NCI-H748 (cell line): ENCODE data around the gene CDK5.

ENCODE experiments used
- DNase-seq: peaks from one replicate; lab custom pipeline; 2025; ENCODE audit not compliant: unreplicated experiment; lab: John Stamatoyannopoulos, UW

CDK5 gene

GRCh38 chr7:151074817-151075661 lies 17.3 kb upstream of the CDK5 start:
- DNase-seq = no peak

GRCh38 chr7:151073990-151074389 lies 16.3 kb upstream of the CDK5 start:
- no peak for DNase-seq

- DNase-seq = no peak
Observed at GRCh38 chr7:151071032-151071866, 13.6 kb upstream of the CDK5 start.

- no peak for DNase-seq
Observed at GRCh38 chr7:151070574-151070960, 12.9 kb upstream of the CDK5 start.

DNA sequence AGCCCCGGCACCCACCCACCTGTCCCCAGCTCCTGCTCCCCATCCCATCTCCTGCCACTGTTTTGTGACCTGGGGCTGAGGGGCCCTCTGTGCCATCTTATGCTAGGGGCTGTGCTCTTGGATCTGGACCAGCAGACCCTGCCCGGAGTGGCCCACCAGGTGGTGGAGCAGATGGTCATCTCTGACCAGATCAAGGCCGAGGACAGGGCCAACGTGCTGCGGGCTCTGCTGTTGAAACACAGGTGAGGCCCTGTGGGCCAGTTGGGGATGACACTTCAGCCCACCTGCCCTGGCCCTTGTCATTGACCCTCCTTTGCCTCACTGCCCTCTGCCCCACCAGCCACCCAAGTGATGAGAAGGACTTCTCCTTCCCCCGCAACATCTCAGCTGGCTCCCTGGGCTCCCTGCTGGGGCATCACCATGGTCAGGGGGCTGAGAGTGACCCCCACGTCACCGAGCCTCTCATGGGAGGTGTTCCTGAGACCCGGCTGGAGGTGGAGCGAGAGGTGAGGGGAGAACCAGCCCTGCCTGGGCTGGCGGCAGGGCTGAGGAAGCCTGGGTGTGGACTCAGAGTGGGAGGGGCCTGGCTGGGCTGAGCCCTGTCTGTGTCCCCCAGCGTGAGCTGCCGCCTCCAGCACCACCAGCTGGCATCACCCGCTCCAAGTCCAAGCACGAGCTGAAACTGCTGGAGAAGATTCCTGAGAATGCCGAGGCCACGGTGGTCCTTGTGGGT lies 12.3 kb upstream of the CDK5 start:
- DNase-seq = no peak

- DNase-seq = no peak
Observed at GRCh38 chr7:151068069-151068773, 10.5 kb upstream of the CDK5 start.

DNA sequence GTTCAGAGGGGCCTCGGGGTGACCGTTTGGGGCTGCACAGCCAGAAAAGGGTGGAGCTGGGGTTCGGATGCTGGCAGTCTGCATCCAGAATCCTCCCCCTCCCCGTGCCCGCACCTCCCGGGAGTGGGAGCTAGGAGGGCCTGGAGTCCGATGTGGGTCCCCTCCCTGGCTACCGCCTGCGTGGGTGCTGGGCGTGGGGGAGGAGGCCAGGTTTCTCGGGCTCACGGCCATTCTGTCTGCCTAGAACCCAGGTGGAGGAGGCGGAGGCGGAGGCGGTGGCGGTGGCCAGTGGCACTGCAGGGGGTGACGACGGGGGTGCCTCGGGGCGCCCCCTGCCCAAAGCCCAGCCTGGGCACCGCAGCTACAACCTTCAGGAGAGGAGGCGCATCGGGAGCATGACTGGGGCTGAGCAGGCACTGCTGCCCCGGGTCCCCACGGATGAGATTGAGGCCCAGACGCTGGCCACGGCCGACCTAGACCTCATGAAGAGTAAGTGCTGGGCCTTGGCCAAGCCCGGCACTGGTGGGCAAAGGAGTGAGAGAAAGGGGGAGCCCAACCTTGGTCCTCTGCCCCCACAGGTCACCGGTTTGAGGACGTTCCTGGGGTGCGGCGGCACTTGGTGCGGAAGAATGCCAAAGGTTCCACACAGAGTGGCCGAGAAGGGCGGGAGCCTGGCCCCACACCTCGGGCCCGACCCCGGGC lies 8.7 kb upstream of the CDK5 start:
- no peak for DNase-seq

DNA sequence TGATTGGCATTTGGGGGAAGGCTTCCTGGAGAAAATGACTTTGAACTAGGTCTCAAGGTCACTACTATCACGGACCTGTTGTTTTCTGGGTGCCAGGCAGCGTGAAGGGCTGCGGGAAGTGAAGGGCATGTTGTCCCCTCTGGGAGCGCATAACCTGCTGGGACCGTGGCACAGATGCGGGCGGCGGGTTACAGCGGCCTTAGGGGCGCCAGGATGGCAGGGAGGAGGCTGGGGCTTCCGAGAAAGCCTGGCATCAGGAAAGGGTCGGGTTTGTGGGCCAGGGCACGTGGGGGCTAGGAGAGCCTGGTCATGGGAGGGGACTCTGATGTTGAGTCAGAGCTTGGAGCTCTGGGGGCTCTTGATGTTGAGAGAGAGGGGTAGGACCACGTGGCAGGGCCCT lies 7.8 kb upstream of the CDK5 start:
- DNase-seq = no peak

DNA sequence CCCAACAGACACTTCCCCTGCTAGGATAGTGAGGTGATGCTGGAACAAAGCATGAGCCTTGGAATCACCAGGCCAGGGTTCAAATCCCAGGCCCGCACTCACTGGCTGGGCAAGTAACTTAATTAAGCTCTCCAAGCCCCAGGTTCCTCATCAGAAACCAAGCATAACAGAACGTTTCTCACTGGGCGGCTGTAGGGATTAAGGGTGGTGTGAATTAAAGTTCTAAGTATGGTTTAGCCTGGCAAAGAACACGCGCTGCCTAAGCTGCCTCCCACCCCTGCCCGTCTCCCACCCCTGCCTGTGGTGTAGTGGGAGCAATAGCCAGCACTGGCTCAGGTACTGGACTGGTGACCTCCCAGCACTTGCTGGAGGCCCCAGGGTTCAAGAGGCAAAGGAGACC lies 7.3 kb upstream of the CDK5 start:
- no peak for DNase-seq

- no peak for DNase-seq
Observed at GRCh38 chr7:151064454-151064853, 6.8 kb upstream of the CDK5 start.

GRCh38 chr7:151063212-151063561 lies 5.5 kb upstream of the CDK5 start:
- DNase-seq = no peak

- DNase-seq = peak; percentile 35
Observed at GRCh38 chr7:151062399-151063211, 4.9 kb upstream of the CDK5 start.

DNA sequence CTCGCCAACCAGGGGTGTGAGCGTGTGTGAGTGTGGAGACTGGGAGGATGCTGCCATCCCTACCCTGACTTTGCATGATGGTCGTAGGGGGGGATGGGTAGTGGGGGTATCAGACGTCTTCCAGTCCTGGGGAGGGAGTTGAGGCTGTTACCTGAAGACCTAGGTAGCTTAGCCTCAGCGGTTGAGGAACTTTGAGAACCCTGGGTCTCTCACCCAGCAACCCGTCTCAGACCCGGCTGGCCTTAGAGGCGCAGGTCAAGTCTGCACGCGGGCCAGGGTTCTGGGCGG lies 4.4 kb upstream of the CDK5 start:
- DNase-seq = no peak

- DNase-seq = no peak
Observed at GRCh38 chr7:151061213-151062110, 3.8 kb upstream of the CDK5 start.

GRCh38 chr7:151060416-151061212 lies 2.9 kb upstream of the CDK5 start:
- DNase-seq = peak; percentile 25

GRCh38 chr7:151060113-151060415 lies 2.4 kb upstream of the CDK5 start:
- DNase-seq = no peak

GRCh38 chr7:151059367-151060112 lies 1.8 kb upstream of the CDK5 start, which contains the start of gene SLC4A2:
Gene SLC4A2 (plus strand): TSS chr7:151059589. CDS start chr7:151061988, 2,399 bp downstream.
- DNase-seq = peak; percentile 84
